Measurements from ENCODE around the gene MED9.

- no peak for TF ChIP-seq EZH2 (IDR thresholded peaks at IDR 0.05; ENCODE audit: low read length, missing control alignments)
- no peak for TF ChIP-seq CTCF (conservative IDR thresholded peaks at IDR 0.05 in 1 of 2, IDR thresholded peaks at IDR 0.05 in 1 of 2; ENCODE audit: low read depth in 1 of 2, low read length in 2 of 2)
Measured at GRCh38 chr17:17479209-17479608, 2.4 kb downstream of the MED9 start.

All from fibroblast of lung (primary cell).